ENCODE measurements around the gene BTN1A1.
"Not testable (repeated sequence)": the region's sequence is repeated elsewhere in the genome, so short reads cannot be mapped to it uniquely, and the experiment has no call there.

BTN1A1 gene

GRCh38 chr6:26457806-26458688, 42.1 kb upstream of the BTN1A1 start, which contains the start of gene BTN2A1:
Gene BTN2A1, plus strand, starts transcription at chr6:26457955. Its CDS starts 682 bp downstream, at chr6:26458637.
- TF ChIP-seq, protein P1, sequence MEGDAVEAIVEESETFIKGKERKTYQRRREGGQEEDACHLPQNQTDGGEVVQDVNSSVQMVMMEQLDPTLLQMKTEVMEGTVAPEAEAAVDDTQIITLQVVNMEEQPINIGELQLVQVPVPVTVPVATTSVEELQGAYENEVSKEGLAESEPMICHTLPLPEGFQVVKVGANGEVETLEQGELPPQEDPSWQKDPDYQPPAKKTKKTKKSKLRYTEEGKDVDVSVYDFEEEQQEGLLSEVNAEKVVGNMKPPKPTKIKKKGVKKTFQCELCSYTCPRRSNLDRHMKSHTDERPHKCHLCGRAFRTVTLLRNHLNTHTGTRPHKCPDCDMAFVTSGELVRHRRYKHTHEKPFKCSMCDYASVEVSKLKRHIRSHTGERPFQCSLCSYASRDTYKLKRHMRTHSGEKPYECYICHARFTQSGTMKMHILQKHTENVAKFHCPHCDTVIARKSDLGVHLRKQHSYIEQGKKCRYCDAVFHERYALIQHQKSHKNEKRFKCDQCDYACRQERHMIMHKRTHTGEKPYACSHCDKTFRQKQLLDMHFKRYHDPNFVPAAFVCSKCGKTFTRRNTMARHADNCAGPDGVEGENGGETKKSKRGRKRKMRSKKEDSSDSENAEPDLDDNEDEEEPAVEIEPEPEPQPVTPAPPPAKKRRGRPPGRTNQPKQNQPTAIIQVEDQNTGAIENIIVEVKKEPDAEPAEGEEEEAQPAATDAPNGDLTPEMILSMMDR (IDR thresholded peaks at IDR 0.05; ENCODE audit: borderline replicate concordance, control extremely low read depth, extremely low read depth, insufficient read depth, missing control alignments): no peak
- DNase-seq (ENCODE audit: low spot score): peak; percentile 86
- in situ Hi-C loops (cut with MboI; ENCODE audit: low sequenced_read_pairs, unreplicated experiment): no loop called here

DNA sequence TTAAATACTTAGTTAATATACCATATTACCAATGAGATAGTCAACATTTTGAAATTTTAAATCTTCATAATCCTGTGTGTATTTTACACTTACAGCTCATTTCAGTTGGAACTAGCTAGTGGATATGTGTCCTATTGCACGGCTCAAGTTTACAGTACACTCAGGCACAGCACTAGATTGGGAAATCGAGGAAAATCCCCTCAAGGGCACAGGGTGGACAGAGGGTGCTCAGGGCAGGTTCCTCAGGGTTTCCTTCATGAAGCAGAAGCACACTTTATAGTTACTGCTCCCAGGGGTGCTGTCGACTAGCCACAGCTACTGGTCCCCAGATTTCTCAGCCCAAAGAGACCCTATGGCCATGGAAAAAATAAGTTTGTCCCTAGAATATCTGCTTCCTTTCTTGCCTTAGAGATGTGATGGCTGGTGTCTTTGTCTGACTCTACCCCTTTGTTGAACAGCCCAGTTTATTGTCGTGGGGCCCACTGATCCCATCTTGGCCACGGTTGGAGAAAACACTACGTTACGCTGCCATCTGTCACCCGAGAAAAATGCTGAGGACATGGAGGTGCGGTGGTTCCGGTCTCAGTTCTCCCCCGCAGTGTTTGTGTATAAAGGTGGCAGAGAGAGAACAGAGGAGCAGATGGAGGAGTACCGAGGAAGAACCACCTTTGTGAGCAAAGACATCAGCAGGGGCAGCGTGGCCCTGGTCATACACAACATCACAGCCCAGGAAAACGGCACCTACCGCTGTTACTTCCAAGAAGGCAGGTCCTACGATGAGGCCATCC, 40.9 kb upstream of the BTN1A1 start:
- in situ Hi-C loops (cut with MboI; ENCODE audit: low sequenced_read_pairs, unreplicated experiment): no loop called here
- TF ChIP-seq, protein P1 (IDR thresholded peaks at IDR 0.05; ENCODE audit: borderline replicate concordance, control extremely low read depth, extremely low read depth, insufficient read depth, missing control alignments): no peak
- DNase-seq (ENCODE audit: low spot score): no peak

DNA sequence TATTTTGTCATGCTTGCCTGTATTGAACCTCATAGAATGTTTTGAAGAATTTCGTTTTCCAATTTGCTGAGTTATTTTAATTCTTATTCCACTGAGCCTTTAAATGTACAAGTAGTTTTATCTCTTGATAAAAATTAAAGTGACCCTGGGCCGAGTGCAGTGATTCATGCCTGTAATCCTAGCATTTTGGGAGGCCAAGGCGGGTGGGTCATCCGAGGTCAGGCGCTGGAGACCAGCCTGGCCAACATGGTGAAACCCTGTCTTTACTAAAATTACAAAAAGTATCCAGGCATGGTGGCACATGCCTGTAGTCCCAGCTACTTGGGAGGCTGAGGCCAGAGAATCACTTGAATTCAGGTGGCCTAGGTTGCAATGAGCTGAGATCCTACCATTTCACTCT, 38.8 kb upstream of the BTN1A1 start:
- DNase-seq (ENCODE audit: low spot score); in situ Hi-C loops (cut with MboI; ENCODE audit: low sequenced_read_pairs, unreplicated experiment): not testable (repeated sequence)

GRCh38 chr6:26464014-26464413, 36.1 kb upstream of the BTN1A1 start:
- DNase-seq (ENCODE audit: low spot score): no peak
- TF ChIP-seq, protein P1 (IDR thresholded peaks at IDR 0.05; ENCODE audit: borderline replicate concordance, control extremely low read depth, extremely low read depth, insufficient read depth, missing control alignments): no peak
- in situ Hi-C loops (cut with MboI; ENCODE audit: low sequenced_read_pairs, unreplicated experiment): no loop called here

DNA sequence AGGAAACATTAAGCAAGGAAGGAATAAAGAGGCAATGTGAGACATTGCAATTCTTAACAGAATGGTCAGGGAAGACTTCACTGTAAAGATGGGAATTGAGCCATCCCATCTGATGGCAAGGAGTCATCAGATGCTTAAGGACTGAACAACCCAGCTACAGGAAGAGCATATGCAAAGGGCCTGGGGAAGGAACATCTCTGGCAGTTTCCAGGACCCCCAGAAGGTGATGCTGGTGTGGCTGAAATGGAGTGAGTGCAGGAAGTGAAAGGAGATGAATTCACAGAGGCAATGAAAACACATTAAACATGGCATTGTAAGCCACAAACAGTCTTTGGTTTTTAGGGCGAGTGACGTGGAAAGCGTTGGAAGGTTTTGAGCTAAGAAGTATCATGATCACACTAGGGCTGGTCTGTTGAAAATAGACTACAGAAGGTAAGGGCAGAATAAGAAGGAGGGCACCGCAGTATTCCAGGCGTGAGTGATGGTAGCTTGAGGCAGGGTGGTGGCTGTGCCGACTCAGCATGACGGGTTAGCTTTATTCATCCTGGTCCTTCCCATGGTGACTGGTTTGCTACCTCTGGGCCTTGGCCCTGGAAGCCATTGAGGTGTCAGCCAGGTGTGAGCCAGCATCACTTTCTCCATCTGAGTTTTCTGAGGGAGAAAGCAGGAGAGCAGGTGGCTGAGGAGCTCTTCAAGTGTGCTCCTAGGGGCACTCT, 35.5 kb upstream of the BTN1A1 start:
- TF ChIP-seq, protein P1 (IDR thresholded peaks at IDR 0.05; ENCODE audit: borderline replicate concordance, control extremely low read depth, extremely low read depth, insufficient read depth, missing control alignments): no peak
- in situ Hi-C loops (cut with MboI; ENCODE audit: low sequenced_read_pairs, unreplicated experiment): no loop called here
- no peak for DNase-seq (ENCODE audit: low spot score)

GRCh38 chr6:26465776-26466175, 34.3 kb upstream of the BTN1A1 start:
- DNase-seq (ENCODE audit: low spot score): no peak
- in situ Hi-C loops (cut with MboI; ENCODE audit: low sequenced_read_pairs, unreplicated experiment): no loop called here
- TF ChIP-seq, protein P1 (IDR thresholded peaks at IDR 0.05; ENCODE audit: borderline replicate concordance, control extremely low read depth, extremely low read depth, insufficient read depth, missing control alignments): no peak

Data from GM13976 (cell line).